ENCODE results near the gene PELO. TPM values are rescaled to one million over a fixed set of nuclear protein-coding genes. Genes with fewer than 3 reads are reported as not detected.

PELO gene
- total and polyA plus RNA-seq, 2 donors (not counting 1 experiment from before 2014, with no cell fraction given), result 2.2 to 5.8 TPM

DNA sequence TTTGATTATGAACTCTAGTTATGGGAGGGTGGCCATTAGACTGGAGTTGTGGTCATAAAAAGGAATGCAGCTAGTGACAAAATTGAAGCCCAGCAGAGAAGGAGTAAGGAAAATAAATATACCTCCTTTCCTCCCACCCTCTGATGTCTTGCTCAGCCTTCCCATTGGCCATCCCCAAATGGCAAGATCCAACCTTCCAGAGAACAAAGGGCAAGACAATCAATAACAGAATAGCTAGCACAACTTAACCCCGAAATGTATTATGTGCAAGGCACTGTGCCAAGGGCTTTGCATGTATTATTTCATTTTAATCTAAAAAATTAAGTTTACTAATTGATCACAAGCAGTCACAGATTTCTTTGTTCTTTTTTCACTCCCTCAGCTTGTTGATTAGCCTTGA, 3.6 kb downstream of the PELO start:
- CTCF ChIA-PET, result no interaction called here

DNA sequence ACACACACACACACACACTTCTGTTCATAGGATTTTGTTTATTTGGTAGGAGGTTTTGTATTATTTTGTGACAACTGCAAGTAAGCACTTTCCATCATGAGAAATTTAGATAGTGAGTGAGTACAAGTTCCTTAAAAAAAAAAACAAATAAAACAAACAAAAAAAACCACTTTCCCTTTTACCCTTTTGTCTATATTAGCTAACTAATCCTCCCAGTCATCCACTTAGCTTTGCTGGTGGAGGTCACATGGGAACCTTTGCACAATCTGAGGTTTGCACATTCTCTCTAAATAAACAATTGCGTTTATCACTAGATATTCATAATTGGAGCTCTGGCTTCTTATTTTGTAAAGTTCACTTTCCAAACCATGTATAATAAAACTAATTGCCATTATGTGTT, 6.8 kb downstream of the PELO start:
- Mint-ChIP-seq H3K27me3 (peaks cover 14% of the 10 kb centered on the region), H3K27ac (no peak overlapping the region), H3K4me3 (no peak overlapping the region), H3K4me1 (peaks cover 12% of the 10 kb centered on the region), H3K9me3 (ENCODE audit: insufficient read depth) (no peaks in the 10 kb centered on the region)
- Histone ChIP-seq H3K27ac (ENCODE audit: low read length in 2 of 2) (no peak overlapping the region), H3K4me3 (ENCODE audit: control extremely low read depth in 1 of 5, extremely low read depth in 1 of 5, insufficient read depth in 1 of 5, low read depth in 2 of 5, low read length in 4 of 5) (no peak overlapping the region), H4K20me1 (ENCODE audit: control insufficient read depth, insufficient read depth, low read length, poor library complexity, severe bottlenecking) (no peaks in the 10 kb centered on the region), H3K36me3 (replicated peaks in 1 of 2; ENCODE audit: control extremely low read depth in 1 of 2, control insufficient read depth in 1 of 2, extremely low read depth in 1 of 2, insufficient read depth in 2 of 2, low read length in 1 of 2) (no peaks in the 10 kb centered on the region), H3K4me1 (ENCODE audit: control insufficient read depth in 2 of 2, insufficient read depth in 2 of 2, low read length in 2 of 2) (peaks cover 9% of the 10 kb centered on the region in 2 donors), H3K4me2 (replicated peaks; ENCODE audit: low read depth, low read length, poor library complexity, severe bottlenecking) (no peak overlapping the region), H3K79me2 (ENCODE audit: control insufficient read depth, insufficient read depth, low read length) (peaks cover 5% of the 10 kb centered on the region), H3K9ac (ENCODE audit: low read length) (no peak overlapping the region), H2AFZ (ENCODE audit: insufficient read depth, low read depth, low read length, poor library complexity, severe bottlenecking) (no peak overlapping the region), H3K9me3 (ENCODE audit: control extremely low read depth in 1 of 3, control insufficient read depth in 2 of 3, insufficient read depth in 1 of 3, low read length in 2 of 3) (peaks cover 0 to 3% (median 0%) of the 10 kb centered on the region in 3 donors), H3K27me3 (replicated peaks in 1 of 4; ENCODE audit: control extremely low read depth in 1 of 4, control insufficient read depth in 3 of 4, insufficient read depth in 4 of 4, low read length in 3 of 4) (peaks cover 0 to 6% (median 1%) of the 10 kb centered on the region in 4 experiments)
- ATAC-seq (ENCODE audit: low read depth), result no peak
- ChIA-PET POLR2A (no interaction called here), CTCF (no interaction called here)
- no peak for TF ChIP-seq EZH2 (IDR thresholded peaks at IDR 0.05; ENCODE audit: borderline replicate concordance, insufficient read depth, low read depth, low read length, poor library complexity, severe bottlenecking)
- TF ChIP-seq, protein P1, sequence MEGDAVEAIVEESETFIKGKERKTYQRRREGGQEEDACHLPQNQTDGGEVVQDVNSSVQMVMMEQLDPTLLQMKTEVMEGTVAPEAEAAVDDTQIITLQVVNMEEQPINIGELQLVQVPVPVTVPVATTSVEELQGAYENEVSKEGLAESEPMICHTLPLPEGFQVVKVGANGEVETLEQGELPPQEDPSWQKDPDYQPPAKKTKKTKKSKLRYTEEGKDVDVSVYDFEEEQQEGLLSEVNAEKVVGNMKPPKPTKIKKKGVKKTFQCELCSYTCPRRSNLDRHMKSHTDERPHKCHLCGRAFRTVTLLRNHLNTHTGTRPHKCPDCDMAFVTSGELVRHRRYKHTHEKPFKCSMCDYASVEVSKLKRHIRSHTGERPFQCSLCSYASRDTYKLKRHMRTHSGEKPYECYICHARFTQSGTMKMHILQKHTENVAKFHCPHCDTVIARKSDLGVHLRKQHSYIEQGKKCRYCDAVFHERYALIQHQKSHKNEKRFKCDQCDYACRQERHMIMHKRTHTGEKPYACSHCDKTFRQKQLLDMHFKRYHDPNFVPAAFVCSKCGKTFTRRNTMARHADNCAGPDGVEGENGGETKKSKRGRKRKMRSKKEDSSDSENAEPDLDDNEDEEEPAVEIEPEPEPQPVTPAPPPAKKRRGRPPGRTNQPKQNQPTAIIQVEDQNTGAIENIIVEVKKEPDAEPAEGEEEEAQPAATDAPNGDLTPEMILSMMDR (IDR thresholded peaks at IDR 0.05), result no peak
- no CpG with 5 or more reads among the region's 1 CpG for WGBS (ENCODE audit: insufficient coverage)
- intact Hi-C loops (cut with micrococcal nuclease), result no loop called here
- DNase-seq, result no peak

More for the DNA sequence above, 3.6 kb downstream of the PELO start:
- Mint-ChIP-seq H3K4me1 (peaks cover 18% of the 10 kb centered on the region), H3K27me3 (peaks cover 33% of the 10 kb centered on the region), H3K4me3 (no peak overlapping the region), H3K27ac (no peak overlapping the region), H3K9me3 (ENCODE audit: insufficient read depth) (no peaks in the 10 kb centered on the region)
- ATAC-seq (ENCODE audit: low read depth) (no peak), DNase-seq (no peak)
- no peak overlapping the region for H3K4me3 ChIP-seq (ENCODE audit: control extremely low read depth in 1 of 5, extremely low read depth in 1 of 5, insufficient read depth in 1 of 5, low read depth in 2 of 5, low read length in 4 of 5)
- no peak overlapping the region for H3K4me2 ChIP-seq (replicated peaks; ENCODE audit: low read depth, low read length, poor library complexity, severe bottlenecking)
- TF ChIP-seq EZH2 (IDR thresholded peaks at IDR 0.05; ENCODE audit: borderline replicate concordance, insufficient read depth, low read depth, low read length, poor library complexity, severe bottlenecking), result no peak
- TF ChIP-seq, protein P1 (IDR thresholded peaks at IDR 0.05), result no peak
- POLR2A ChIA-PET, result no interaction called here
- H3K9me3 ChIP-seq (ENCODE audit: control extremely low read depth in 1 of 3, control insufficient read depth in 2 of 3, insufficient read depth in 1 of 3, low read length in 2 of 3), result peaks cover 0 to 3% (median 0%) of the 10 kb centered on the region in 3 donors
- no CpG with 5 or more reads among the region's 1 CpG for WGBS (ENCODE audit: insufficient coverage)
- peaks cover 0 to 22% (median 20%) of the 10 kb centered on the region in 4 experiments for H3K27me3 ChIP-seq (replicated peaks in 1 of 4; ENCODE audit: control extremely low read depth in 1 of 4, control insufficient read depth in 3 of 4, insufficient read depth in 4 of 4, low read length in 3 of 4)
- H2AFZ ChIP-seq (ENCODE audit: insufficient read depth, low read depth, low read length, poor library complexity, severe bottlenecking), result no peak overlapping the region
- H3K36me3 ChIP-seq (replicated peaks in 1 of 2; ENCODE audit: control extremely low read depth in 1 of 2, control insufficient read depth in 1 of 2, extremely low read depth in 1 of 2, insufficient read depth in 2 of 2, low read length in 1 of 2), result no peaks in the 10 kb centered on the region
- H4K20me1 ChIP-seq (ENCODE audit: control insufficient read depth, insufficient read depth, low read length, poor library complexity, severe bottlenecking), result no peaks in the 10 kb centered on the region
- no peak overlapping the region for H3K27ac ChIP-seq (ENCODE audit: low read length in 2 of 2)
- no peak overlapping the region for H3K9ac ChIP-seq (ENCODE audit: low read length)
- H3K79me2 ChIP-seq (ENCODE audit: control insufficient read depth, insufficient read depth, low read length), result no peaks in the 10 kb centered on the region
- intact Hi-C loops (cut with micrococcal nuclease), result no loop called here
- peaks cover 13 to 17% of the 10 kb centered on the region in 2 donors for H3K4me1 ChIP-seq (ENCODE audit: control insufficient read depth in 2 of 2, insufficient read depth in 2 of 2, low read length in 2 of 2)
